Vagina (tissue), 2 donors: ENCODE results near the gene TFRC.

Experiments used
- CTCF ChIP-seq, 3 experiments: fragments of 450-650 bp in 2 of 3; fragments of 200-600 bp in 1 of 3; sonication (generic) in 1 of 3; IDR thresholded peaks; one replicate each; pipeline ENCODE4 v1.5.1; 2017 to 2019; ENCODE audit warnings: antibody characterized with exemption in 3 of 3, mild to moderate bottlenecking in 2 of 3, moderate library complexity in 2 of 3
- POLR2A ChIP-seq, 2 donors: fragments of 450-650 bp; IDR thresholded peaks; one replicate each; pipeline ENCODE4 v1.6.1; 2017; ENCODE audit warnings: antibody characterized with exemption in 2 of 2, mild to moderate bottlenecking in 2 of 2, moderate library complexity in 2 of 2

DNA sequence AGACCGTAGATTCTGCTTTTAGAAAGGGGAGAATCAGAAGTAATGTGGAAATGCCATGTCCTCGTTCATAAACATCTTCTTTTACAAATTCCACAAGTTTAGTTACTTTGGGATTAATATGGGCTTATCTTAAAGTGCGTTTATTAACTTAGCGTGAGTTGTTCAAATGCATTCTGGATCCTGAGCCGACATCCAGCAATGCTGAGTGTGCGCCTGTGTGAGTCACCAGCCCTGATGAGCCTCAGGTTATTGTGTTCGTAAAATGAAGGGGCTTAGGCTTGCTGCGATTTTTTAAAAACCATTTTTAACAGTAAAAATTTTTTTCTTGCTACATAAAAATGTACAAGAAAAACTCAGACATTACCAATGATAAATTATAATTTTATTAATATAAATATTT, 57.9 kb downstream of the TFRC start:
- TF ChIP-seq POLR2A (IDR thresholded peaks at IDR 0.05) (no peak), CTCF (IDR thresholded peaks at IDR 0.05) (no peak)
